Adrenal gland (tissue), 5 donors: ENCODE results near the gene THAP8.

ENCODE experiments used
- CTCF ChIP-seq, 6 experiments: fragments of 450-650 bp in 4 of 6; fragments of 200-600 bp in 2 of 6; sonication (generic) in 1 of 6; IDR thresholded peaks; 1 replicate in 5 of 6; 2 replicates in 1 of 6; pipeline versions ENCODE4 v1.5.1 to v1.8.0; 2016 to 2021; ENCODE audit warnings: antibody characterized with exemption in 6 of 6, mild to moderate bottlenecking in 2 of 6, moderate library complexity in 1 of 6
- POLR2A ChIP-seq, 2 donors: fragments of 450-650 bp; IDR thresholded peaks; one replicate each; pipeline ENCODE4 v1.6.1; 2017; ENCODE audit warnings: antibody characterized with exemption in 2 of 2, mild to moderate bottlenecking in 2 of 2, moderate library complexity in 1 of 2
- donor health status: DM: no; HTN: no; CAD: no.

- TF ChIP-seq POLR2A (IDR thresholded peaks at IDR 0.05) (peak in 1 of 2 donors; percentile 22), CTCF (IDR thresholded peaks at IDR 0.05) (peak in 1 of 6 experiments; percentile 2)
These were observed 39.8 kb downstream of the THAP8 start, which contains the start of gene ALKBH6 for GRCh38 chr19:36014012-36014924.
